RWPE1 (cell line): Measurements from ENCODE around the gene GZMM.

Experiments
- CTCF ChIA-PET: fragments of 350-600 bp; sonication (Branson Sonifier 250); formaldehyde crosslinking; extraction: SDS; loops from one replicate; lab custom pipeline; 2021; lab: Yijun Ruan, JAX
- POLR2A ChIA-PET: fragments of 400-600 bp; formaldehyde crosslinking; extraction: SDS; loops from one replicate; lab custom pipeline; 2020; ENCODE audit warnings: antibody characterized with exemption; ENCODE audit not compliant: low non-redundant PET; lab: Yijun Ruan, JAX
- DNase-seq: peaks from one replicate; pipeline ENCODE4 v3.0.0; 2012; ENCODE audit warnings: low spot score
- H3K27ac ChIP-seq: fragments of 450-650 bp; 2 replicates; pipeline ENCODE4 v1.5.1; 2017
- CTCF ChIP-seq: fragments of 450-650 bp; conservative IDR thresholded peaks from 2 replicates; pipeline ENCODE4 v1.5.1; 2017; ENCODE audit warnings: low read depth, mild to moderate bottlenecking

The GZMM gene

GRCh38 chr19:534088-534487 lies 9.8 kb upstream of the GZMM start:
- peak overlapping the region; percentile 90 for H3K27ac ChIP-seq
- no peak for TF ChIP-seq CTCF
- ChIA-PET POLR2A (no interaction called here), CTCF (interaction anchor here (0.7 kb wide), 1 partner anchor 42 kb away, joined by 3 read pairs; no protein-coding TSS in a partner anchor)
- no peak for DNase-seq

DNA sequence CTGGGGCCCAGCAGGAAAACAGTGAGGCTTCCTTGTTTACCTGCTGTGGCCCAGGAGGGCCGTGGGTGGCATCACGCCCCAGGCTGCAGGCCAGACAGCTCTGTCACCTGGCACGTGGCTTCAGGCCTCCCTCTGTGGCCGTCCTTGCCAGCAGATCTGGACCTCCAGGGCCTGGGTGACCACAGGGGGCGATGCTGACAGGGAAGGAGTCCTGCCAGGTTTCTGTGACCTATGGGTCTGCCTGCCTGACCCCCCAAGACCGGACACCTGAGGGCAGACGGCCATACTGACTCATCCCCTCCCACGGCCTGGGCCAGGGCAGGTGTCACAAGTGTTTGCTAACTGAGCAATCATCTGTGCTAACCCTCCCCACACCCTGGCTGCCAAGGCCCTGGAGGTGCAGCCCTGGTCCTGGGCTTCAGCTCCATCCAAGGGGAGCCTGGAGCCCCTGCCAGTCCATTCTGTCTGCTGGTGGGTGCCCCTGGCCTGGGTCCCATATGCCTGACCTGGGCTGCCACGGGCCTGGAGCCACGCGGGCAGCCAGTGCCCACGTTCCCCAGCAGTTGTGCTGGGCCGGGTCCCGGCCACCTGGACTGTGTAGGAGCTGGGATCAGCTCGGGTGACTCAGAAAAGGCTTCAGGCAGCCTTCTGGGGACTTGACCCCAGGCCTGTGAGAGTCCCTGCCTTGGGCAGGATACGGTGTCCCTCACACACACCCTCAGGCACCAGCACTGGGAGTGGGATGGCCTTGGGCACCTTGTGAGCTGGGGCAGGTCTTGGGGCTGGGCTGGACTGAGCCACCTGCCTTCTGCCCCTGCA lies 8.6 kb upstream of the GZMM start:
- no peak for TF ChIP-seq CTCF
- H3K27ac ChIP-seq, result peak overlapping the region; percentile 58
- DNase-seq, result no peak
- CTCF ChIA-PET, result interaction anchor here (0.6 kb wide), 1 partner anchor 66 kb away, joined by 3 read pairs; no protein-coding TSS in a partner anchor
- POLR2A ChIA-PET, result no interaction called here

GRCh38 chr19:536031-536880 lies 7.6 kb upstream of the GZMM start:
- CTCF ChIA-PET, result interaction anchor here (0.6 kb wide), 1 partner anchor 198 kb away, joined by 5 read pairs; no protein-coding TSS in a partner anchor
- POLR2A ChIA-PET, result no interaction called here
- DNase-seq, result no peak
- no peak for TF ChIP-seq CTCF
- H3K27ac ChIP-seq, result no peak overlapping the region

DNA sequence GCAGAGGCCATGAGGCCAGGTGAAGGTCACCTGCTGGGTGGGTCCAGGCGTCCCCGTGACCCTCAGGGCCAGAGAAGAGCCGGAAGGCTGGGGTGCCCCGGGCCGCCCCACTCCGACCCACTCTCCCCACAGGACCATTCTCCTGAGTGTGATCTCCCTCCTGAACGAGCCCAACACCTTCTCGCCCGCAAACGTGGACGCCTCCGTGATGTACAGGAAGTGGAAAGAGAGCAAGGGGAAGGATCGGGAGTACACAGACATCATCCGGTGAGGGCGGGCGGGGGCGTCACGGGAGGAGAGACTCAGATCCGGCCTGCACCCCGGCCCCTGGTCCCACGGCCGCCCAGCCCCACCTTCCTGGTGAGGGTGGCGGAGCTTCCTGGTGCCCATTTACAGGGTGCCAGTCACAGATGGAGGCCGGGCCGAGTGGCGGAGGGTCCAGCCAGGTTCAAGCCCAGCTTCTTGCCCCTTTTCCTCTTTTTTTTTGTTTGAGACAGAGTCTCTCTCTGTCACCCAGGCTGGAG lies 6.9 kb upstream of the GZMM start:
- ChIA-PET CTCF (no interaction called here), POLR2A (no interaction called here)
- no peak overlapping the region for H3K27ac ChIP-seq
- DNase-seq, result no peak
- TF ChIP-seq CTCF, result no peak

- ChIA-PET POLR2A (no interaction called here), CTCF (no interaction called here)
- no peak for TF ChIP-seq CTCF
- no peak overlapping the region for H3K27ac ChIP-seq
- no peak for DNase-seq
Observed at GRCh38 chr19:538641-539428, 5.0 kb upstream of the GZMM start.
